ENCODE results near the gene EBLN2. TPM values are rescaled to one million over a fixed set of nuclear protein-coding genes. Genes with fewer than 3 reads are reported as not detected.

The EBLN2 gene
- total RNA-seq, 1 donor from 2014 or later, result 1.7 TPM

GRCh38 chr3:73026760-73027113, 34.7 kb upstream of the EBLN2 start:
- no peak for DNase-seq (ENCODE audit: low read depth)
- H3K4me3 ChIP-seq (ENCODE audit: low read depth, low read length), result no peak overlapping the region
- no peak for TF ChIP-seq CTCF (conservative IDR thresholded peaks at IDR 0.05; ENCODE audit: low read depth, low read length)

GRCh38 chr3:73028803-73029202, 32.7 kb upstream of the EBLN2 start:
- DNase-seq (ENCODE audit: low read depth), result no peak
- no peak overlapping the region for H3K4me3 ChIP-seq (ENCODE audit: low read depth, low read length)
- TF ChIP-seq CTCF (conservative IDR thresholded peaks at IDR 0.05; ENCODE audit: low read depth, low read length), result no peak

- TF ChIP-seq CTCF (conservative IDR thresholded peaks at IDR 0.05; ENCODE audit: low read depth, low read length), result no peak
Observed at GRCh38 chr3:73029321-73029796, 32.1 kb upstream of the EBLN2 start.

GRCh38 chr3:73030073-73030597, 31.3 kb upstream of the EBLN2 start:
- TF ChIP-seq CTCF (conservative IDR thresholded peaks at IDR 0.05; ENCODE audit: low read depth, low read length), result no peak
- H3K4me3 ChIP-seq (ENCODE audit: low read depth, low read length), result no peak overlapping the region
- DNase-seq (ENCODE audit: low read depth), result no peak

More at GRCh38 chr3:73029321-73029796, 32.1 kb upstream of the EBLN2 start:
- H3K4me3 ChIP-seq (ENCODE audit: low read depth, low read length), result no peak overlapping the region
- peak; percentile 67 for DNase-seq (ENCODE audit: low read depth)

GRCh38 chr3:73031573-73032103, 29.8 kb upstream of the EBLN2 start:
- no peak for DNase-seq (ENCODE audit: low read depth)
- TF ChIP-seq CTCF (conservative IDR thresholded peaks at IDR 0.05; ENCODE audit: low read depth, low read length), result no peak
- H3K4me3 ChIP-seq (ENCODE audit: low read depth, low read length), result no peak overlapping the region

GRCh38 chr3:73036694-73037591, 24.5 kb upstream of the EBLN2 start:
- no peak for TF ChIP-seq CTCF (conservative IDR thresholded peaks at IDR 0.05; ENCODE audit: low read depth, low read length)
- H3K4me3 ChIP-seq (ENCODE audit: low read depth, low read length), result no peak overlapping the region
- DNase-seq (ENCODE audit: low read depth), result no peak
